SH-SY5Y (cell line): Measurements from ENCODE around the gene CCDC6.

Experiments used
- GATA2 ChIP-seq: IDR thresholded peaks from 2 replicates; pipeline ENCODE4 v1.6.1; 2011; ENCODE audit warnings: mild to moderate bottlenecking, low read depth, low read length
- GATA3 ChIP-seq: IDR thresholded peaks from 2 replicates; pipeline ENCODE4 v1.6.1; 2011; ENCODE audit warnings: low read depth, mild to moderate bottlenecking, low read length, moderate library complexity

The CCDC6 gene

GRCh38 chr10:59748834-59749233 lies 157.5 kb downstream of the CCDC6 start:
- TF ChIP-seq GATA2 (no peak), GATA3 (no peak)

GRCh38 chr10:59745163-59745650 lies 161.1 kb downstream of the CCDC6 start:
- TF ChIP-seq GATA3 (no peak), GATA2 (no peak)

GRCh38 chr10:59741583-59741982 lies 164.8 kb downstream of the CCDC6 start:
- TF ChIP-seq GATA3 (no peak), GATA2 (no peak)

- TF ChIP-seq GATA2 (no peak), GATA3 (no peak)
These were observed 165.3 kb downstream of the CCDC6 start for GRCh38 chr10:59741048-59741447.
